ENCODE results near the gene PLOD2.

- no peak for TF ChIP-seq POLR2A (IDR thresholded peaks at IDR 0.05)
- TF ChIP-seq, protein P1, sequence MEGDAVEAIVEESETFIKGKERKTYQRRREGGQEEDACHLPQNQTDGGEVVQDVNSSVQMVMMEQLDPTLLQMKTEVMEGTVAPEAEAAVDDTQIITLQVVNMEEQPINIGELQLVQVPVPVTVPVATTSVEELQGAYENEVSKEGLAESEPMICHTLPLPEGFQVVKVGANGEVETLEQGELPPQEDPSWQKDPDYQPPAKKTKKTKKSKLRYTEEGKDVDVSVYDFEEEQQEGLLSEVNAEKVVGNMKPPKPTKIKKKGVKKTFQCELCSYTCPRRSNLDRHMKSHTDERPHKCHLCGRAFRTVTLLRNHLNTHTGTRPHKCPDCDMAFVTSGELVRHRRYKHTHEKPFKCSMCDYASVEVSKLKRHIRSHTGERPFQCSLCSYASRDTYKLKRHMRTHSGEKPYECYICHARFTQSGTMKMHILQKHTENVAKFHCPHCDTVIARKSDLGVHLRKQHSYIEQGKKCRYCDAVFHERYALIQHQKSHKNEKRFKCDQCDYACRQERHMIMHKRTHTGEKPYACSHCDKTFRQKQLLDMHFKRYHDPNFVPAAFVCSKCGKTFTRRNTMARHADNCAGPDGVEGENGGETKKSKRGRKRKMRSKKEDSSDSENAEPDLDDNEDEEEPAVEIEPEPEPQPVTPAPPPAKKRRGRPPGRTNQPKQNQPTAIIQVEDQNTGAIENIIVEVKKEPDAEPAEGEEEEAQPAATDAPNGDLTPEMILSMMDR (IDR thresholded peaks at IDR 0.05), result no peak
Measured at GRCh38 chr3:146092230-146092629, 68.8 kb downstream of the PLOD2 start.
